Stimulated activated naive B cell treated with anti-CD40 and anti-IgM and Interleukin-4, amounts not matched to agents 10 μg/mL and 1 μg/mL and 100 μg/mL, for 72 hours (primary cell): Measurements from ENCODE around the gene RRBP1.
A peak's percentile ranks its signal among the peaks of the same experiment; 100 is the strongest.

Experiments used
- ATAC-seq, 2 donors: fragments of 150-1000 bp; cut with Tn5 transposase; replicated peaks; 2 replicates each; pipeline ENCODE4 v1.10.0; 2021; ENCODE audit warnings: moderate library complexity in 1 of 2
- DNase-seq: peaks from one replicate; pipeline ENCODE4 v3.0.0; 2021
- H3K27ac Mint-ChIP-seq: one replicate; pipeline ENCODE4 v1.8.0; 2022; ENCODE audit warnings: mild to moderate bottlenecking, mixed read lengths
- H3K27me3 Mint-ChIP-seq, 2 donors: one replicate each; pipeline ENCODE4 v1.8.0; 2022; ENCODE audit warnings: mixed read lengths in 2 of 2
- H3K36me3 Mint-ChIP-seq, 2 donors: one replicate each; pipeline ENCODE4 v1.8.0; 2022; ENCODE audit warnings: mixed read lengths in 2 of 2, mild to moderate bottlenecking in 1 of 2
- H3K4me1 Mint-ChIP-seq, 2 donors: one replicate each; pipeline ENCODE4 v1.8.0; 2022; ENCODE audit warnings: mixed read lengths in 2 of 2, mild to moderate bottlenecking in 1 of 2
- H3K4me3 Mint-ChIP-seq, 2 donors: one replicate each; pipeline ENCODE4 v1.8.0; 2022; ENCODE audit warnings: mild to moderate bottlenecking in 2 of 2, mixed read lengths in 2 of 2, moderate library complexity in 1 of 2
- H3K9me3 Mint-ChIP-seq, 2 donors: one replicate each; pipeline ENCODE4 v1.8.0; 2022; ENCODE audit warnings: mixed read lengths in 2 of 2, mild to moderate bottlenecking in 1 of 2

The RRBP1 gene

DNA sequence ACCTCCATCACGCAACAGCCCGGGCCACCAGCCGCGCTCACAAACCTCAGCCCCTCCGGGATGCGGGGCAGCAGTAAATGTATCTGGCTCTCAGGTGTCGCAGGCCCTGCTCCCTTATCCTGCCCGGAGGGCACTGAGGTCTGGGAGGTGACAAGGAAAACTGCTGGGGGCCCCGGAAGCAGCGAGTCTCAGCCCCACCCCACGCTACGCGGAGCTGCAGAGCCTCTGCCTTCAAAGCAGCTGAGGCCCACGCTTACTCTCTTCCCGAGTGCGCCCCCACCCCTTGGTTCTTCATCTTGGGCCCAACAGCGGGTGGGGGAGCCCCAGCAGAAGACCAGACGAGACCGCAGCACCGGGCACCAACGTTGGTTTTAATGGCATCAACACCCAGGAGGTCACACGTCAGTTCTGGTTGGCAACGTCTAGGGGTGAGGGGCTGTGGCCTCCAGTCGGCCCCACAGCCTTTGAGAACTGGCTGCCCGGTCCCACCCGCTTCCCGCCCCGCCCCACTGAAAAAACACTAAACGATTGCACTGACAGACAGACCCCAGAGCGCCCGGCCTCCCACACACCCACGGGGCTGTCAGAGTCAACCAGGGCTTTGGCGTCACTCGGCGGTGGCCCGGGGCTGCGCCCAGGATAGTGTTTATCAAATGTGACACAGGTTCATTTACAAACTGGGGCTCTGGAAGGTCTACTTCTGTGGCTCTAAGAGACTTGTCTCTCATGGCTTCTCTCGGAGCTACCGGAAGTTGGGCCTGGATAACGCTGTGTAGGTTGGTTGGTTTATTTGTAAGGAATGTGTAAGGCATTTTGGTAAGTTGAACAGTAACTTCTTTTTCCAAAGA, 68.5 kb downstream of the RRBP1 start:
- H3K36me3 Mint-ChIP-seq: peaks cover 14 to 25% of the 10 kb centered on the region in 2 donors
- peaks cover 18 to 23% of the 10 kb centered on the region in 2 donors for H3K4me1 Mint-ChIP-seq
- ATAC-seq (no peak), DNase-seq (no peak)
- H3K27ac Mint-ChIP-seq: no peak overlapping the region
- H3K27me3 Mint-ChIP-seq: no peaks in the 10 kb centered on the region
- no peak overlapping the region for H3K4me3 Mint-ChIP-seq
- no peaks in the 10 kb centered on the region for H3K9me3 Mint-ChIP-seq

DNA sequence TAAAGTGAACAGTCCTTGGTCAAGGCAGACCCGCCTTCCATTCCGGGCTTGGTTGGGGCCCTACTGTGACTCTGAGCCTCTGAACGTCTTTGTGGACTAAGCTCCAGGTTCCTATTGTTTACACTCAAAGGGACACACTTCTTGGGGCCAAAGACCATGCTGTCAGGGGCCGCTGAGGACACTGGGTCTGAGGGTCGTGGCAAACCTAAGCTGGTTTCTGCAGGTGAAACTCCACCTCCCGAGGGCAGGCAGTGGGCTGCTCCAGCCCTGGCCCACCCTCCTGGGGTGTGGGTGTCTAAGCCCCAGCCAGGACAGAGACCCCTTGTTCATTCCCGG, 69.1 kb downstream of the RRBP1 start:
- Mint-ChIP-seq H3K4me1 (peaks cover 18 to 23% of the 10 kb centered on the region in 2 donors), H3K4me3 (no peak overlapping the region), H3K27me3 (no peaks in the 10 kb centered on the region), H3K36me3 (peaks cover 12 to 24% of the 10 kb centered on the region in 2 donors), H3K27ac (no peak overlapping the region), H3K9me3 (no peaks in the 10 kb centered on the region)
- no peak for DNase-seq
- ATAC-seq: no peak

DNA sequence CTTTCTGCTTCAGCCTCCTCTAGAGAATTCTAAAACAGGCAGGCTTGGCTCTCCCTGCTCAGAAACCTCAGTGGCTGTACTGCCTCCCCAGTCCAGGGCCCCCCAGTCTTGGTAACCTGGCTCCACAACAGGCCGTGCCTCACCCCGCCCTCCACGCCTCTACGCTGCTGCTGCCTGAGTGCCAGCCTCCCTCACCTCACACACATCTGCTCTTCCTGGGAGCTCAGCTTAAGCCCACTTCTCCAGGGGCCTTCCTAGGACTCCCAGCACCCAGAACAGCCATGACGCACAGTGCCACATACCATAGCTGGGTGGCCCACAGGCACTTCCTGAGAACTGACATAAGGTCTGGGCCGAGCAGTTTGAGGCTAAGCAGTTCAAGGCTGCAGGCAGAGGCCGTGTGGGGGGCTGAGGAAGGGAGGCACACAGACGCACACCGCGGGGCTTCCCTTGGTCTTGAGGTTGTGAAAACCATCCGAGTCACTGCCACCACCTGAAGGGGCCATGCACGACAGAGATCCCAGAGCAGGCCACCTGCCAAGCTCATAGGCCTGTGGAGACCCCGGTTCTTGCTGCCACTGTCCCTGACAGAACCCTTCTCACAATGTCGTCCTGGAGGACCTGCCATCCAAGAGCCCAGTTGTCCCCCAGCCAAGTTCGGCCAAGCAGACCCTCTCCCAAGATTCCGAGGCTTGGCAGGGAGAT, 69.6 kb downstream of the RRBP1 start:
- ATAC-seq (peak; percentile 45 to 57), DNase-seq (no peak)
- no peaks in the 10 kb centered on the region for H3K27me3 Mint-ChIP-seq
- H3K36me3 Mint-ChIP-seq: peaks cover 14 to 21% of the 10 kb centered on the region in 2 donors
- no peak overlapping the region for H3K4me3 Mint-ChIP-seq
- no peaks in the 10 kb centered on the region for H3K9me3 Mint-ChIP-seq
- H3K4me1 Mint-ChIP-seq: peaks cover 18 to 23% of the 10 kb centered on the region in 2 donors
- H3K27ac Mint-ChIP-seq: peak overlapping the region; percentile 92

GRCh38 chr20:17611540-17612286, 70.3 kb downstream of the RRBP1 start:
- H3K4me3 Mint-ChIP-seq: no peak overlapping the region
- H3K27me3 Mint-ChIP-seq: no peaks in the 10 kb centered on the region
- H3K27ac Mint-ChIP-seq: peak overlapping the region; percentile 62
- H3K36me3 Mint-ChIP-seq: peaks cover 14 to 21% of the 10 kb centered on the region in 2 donors
- no peaks in the 10 kb centered on the region for H3K9me3 Mint-ChIP-seq
- H3K4me1 Mint-ChIP-seq: peaks cover 16 to 23% of the 10 kb centered on the region in 2 donors
- ATAC-seq: peak in 1 of 2 donors; percentile 1
- DNase-seq: no peak

GRCh38 chr20:17611290-17611539, 70.8 kb downstream of the RRBP1 start:
- no peaks in the 10 kb centered on the region for H3K9me3 Mint-ChIP-seq

GRCh38 chr20:17610566-17611289, 71.3 kb downstream of the RRBP1 start:
- no peak overlapping the region for H3K4me3 Mint-ChIP-seq
- no peaks in the 10 kb centered on the region for H3K27me3 Mint-ChIP-seq
- H3K27ac Mint-ChIP-seq: no peak overlapping the region

More at GRCh38 chr20:17611290-17611539, 70.8 kb downstream of the RRBP1 start:
- no peak overlapping the region for H3K4me3 Mint-ChIP-seq
- peaks cover 14 to 21% of the 10 kb centered on the region in 2 donors for H3K36me3 Mint-ChIP-seq
- ATAC-seq (peak; percentile 56 to 61), DNase-seq (no peak)
- H3K4me1 Mint-ChIP-seq: peaks cover 16 to 23% of the 10 kb centered on the region in 2 donors
- no peaks in the 10 kb centered on the region for H3K27me3 Mint-ChIP-seq
- H3K27ac Mint-ChIP-seq: peak overlapping the region; percentile 62

DNA sequence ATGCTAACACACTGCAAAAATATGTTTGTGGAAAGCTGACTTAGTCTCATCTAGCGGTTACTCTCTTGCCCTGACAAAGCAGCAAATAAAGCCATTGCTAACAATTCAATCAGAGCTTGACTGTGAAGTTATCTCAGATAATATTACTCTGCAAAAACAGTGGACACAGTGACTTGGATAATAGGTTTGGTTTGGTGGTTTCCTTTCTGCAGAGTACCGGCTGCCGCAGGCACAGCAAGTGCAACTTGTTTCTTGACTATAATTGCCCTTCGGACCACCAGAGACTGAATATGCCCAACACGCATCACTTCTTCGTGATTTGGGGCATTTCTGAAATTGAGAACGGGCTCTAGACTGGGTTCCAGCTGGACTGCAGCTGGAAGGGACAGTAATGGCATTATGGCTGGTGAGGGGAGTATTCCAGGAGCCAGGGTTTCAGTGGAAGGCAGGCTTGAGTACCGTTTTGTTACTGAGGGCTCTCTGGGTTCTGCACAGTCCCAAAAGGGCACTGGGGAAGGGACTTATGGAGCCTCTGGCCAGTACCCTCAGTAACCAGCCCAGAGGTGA, 72.1 kb downstream of the RRBP1 start:
- Mint-ChIP-seq H3K27ac (peak overlapping the region; percentile 14), H3K36me3 (peaks cover 16 to 22% of the 10 kb centered on the region in 2 donors), H3K4me1 (peaks cover 14 to 23% of the 10 kb centered on the region in 2 donors), H3K9me3 (no peaks in the 10 kb centered on the region), H3K27me3 (no peaks in the 10 kb centered on the region), H3K4me3 (no peak overlapping the region)
- DNase-seq (no peak), ATAC-seq (no peak)

More at GRCh38 chr20:17610566-17611289, 71.3 kb downstream of the RRBP1 start:
- Mint-ChIP-seq H3K9me3 (no peaks in the 10 kb centered on the region), H3K4me1 (peaks cover 14 to 23% of the 10 kb centered on the region in 2 donors), H3K36me3 (peaks cover 14 to 21% of the 10 kb centered on the region in 2 donors)
- ATAC-seq (peak; percentile 42 to 49), DNase-seq (no peak)

DNA sequence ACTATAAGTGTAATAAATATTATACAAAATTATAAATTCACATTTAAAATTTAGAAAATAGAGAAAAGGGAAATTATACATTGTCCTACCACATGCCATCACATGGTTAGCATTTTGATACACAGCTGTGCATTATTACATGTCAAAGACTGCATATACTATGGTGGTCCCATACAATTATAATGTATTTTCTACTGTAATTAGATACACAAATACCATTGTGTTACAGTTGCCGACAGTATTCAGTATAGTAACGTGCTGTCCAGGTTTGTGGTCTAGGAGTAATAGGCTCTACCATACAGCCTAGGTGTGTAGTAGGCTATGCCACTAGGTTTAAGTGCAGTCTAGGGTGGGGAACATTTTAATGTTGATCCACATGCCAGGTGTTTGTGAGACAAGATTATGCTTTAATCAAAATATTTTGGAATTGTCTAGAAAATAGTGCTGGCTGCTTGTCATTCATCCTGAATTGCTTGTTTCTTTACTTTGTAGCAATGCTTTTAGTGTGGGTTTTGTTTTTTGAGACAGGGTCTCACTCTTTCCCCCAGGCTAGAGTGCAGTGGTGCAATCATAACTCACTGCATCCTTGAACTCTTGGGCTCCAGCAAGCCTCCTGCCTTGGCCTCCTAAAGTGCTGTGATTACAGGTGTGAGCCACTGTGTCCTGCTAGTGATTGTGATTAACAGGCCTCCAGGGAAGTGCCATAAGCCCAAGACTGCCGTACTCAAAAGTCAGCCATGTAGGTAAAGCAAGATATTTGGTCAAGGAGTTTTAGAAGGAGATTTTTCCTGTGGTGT, 73.1 kb downstream of the RRBP1 start:
- H3K9me3 Mint-ChIP-seq: no peaks in the 10 kb centered on the region
- H3K4me3 Mint-ChIP-seq: no peak overlapping the region
- no peak overlapping the region for H3K27ac Mint-ChIP-seq
- peaks cover 14 to 23% of the 10 kb centered on the region in 2 donors for H3K4me1 Mint-ChIP-seq
- DNase-seq: no peak
- no peak for ATAC-seq
- no peaks in the 10 kb centered on the region for H3K27me3 Mint-ChIP-seq
- peaks cover 11 to 17% of the 10 kb centered on the region in 2 donors for H3K36me3 Mint-ChIP-seq

GRCh38 chr20:17606001-17606400, 76.0 kb downstream of the RRBP1 start:
- Mint-ChIP-seq H3K4me3 (no peak overlapping the region), H3K36me3 (peaks cover 10 to 14% of the 10 kb centered on the region in 2 donors), H3K27ac (no peak overlapping the region), H3K27me3 (no peaks in the 10 kb centered on the region), H3K4me1 (peaks cover 10 to 13% of the 10 kb centered on the region in 2 donors), H3K9me3 (no peaks in the 10 kb centered on the region)
- ATAC-seq (no peak), DNase-seq (no peak)

DNA sequence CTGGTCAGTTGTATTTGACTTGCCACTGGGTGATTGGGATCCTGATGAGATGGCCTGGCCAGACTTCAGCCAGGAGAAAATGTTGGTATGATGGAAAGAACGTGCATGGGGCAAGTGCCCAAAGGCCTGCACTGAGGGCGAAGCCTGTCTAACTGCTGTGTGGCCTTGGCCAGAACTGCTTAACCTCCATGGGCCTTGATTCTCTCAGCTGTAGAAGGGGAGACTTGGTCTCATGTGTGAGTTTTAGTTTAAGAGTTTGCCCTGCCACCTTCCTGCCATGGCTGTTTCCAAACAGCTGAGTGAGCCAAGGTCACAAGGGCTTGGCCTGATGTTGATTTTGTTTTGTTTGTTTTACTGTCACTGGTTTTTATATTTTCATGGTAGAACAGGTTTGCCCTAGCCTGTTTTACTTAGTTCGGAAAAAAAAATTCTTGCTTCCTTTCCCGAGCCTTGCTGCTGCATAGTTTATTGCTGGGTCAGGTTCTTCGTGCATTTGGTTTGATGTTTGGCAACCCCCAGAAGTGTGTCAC, 76.8 kb downstream of the RRBP1 start:
- no peaks in the 10 kb centered on the region for H3K9me3 Mint-ChIP-seq
- no peak for ATAC-seq
- no peak for DNase-seq
- H3K27ac Mint-ChIP-seq: no peak overlapping the region
- no peaks in the 10 kb centered on the region for H3K27me3 Mint-ChIP-seq
- peaks cover 5% of the 10 kb centered on the region in 2 donors for H3K4me1 Mint-ChIP-seq
- no peak overlapping the region for H3K4me3 Mint-ChIP-seq
- H3K36me3 Mint-ChIP-seq: peaks cover 14 to 18% of the 10 kb centered on the region in 2 donors

DNA sequence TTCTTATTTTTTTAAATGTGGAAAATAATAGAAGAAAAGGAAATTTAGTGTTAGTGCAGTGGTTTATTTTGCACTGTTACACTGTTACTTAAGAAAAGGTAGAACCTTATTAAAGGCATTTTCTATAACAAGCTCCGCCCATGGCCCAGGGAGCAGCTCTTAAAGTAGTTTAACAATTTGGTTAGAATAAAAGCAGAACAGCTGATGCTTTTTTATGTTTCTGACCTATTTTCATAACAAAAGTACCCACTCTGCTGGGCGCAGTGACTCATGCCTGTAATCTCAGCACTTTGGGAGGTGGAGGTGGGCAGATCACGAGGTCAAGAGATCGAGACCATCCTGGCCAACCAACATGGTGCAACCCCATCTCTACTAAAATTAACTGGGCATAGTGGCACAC, 79.5 kb downstream of the RRBP1 start:
- DNase-seq (no peak), ATAC-seq (no peak)
- no peak overlapping the region for H3K27ac Mint-ChIP-seq
- H3K4me3 Mint-ChIP-seq: no peak overlapping the region
- H3K4me1 Mint-ChIP-seq: peaks cover 3 to 5% of the 10 kb centered on the region in 2 donors
- peaks cover 0 to 1% of the 10 kb centered on the region in 2 donors for H3K9me3 Mint-ChIP-seq
- no peaks in the 10 kb centered on the region for H3K27me3 Mint-ChIP-seq
- H3K36me3 Mint-ChIP-seq: peaks cover 12 to 14% of the 10 kb centered on the region in 2 donors

GRCh38 chr20:17601957-17602356, 80.1 kb downstream of the RRBP1 start:
- peaks cover 3 to 5% of the 10 kb centered on the region in 2 donors for H3K4me1 Mint-ChIP-seq
- no peak overlapping the region for H3K4me3 Mint-ChIP-seq
- ATAC-seq (no peak), DNase-seq (no peak)
- H3K9me3 Mint-ChIP-seq: peaks cover 0 to 1% of the 10 kb centered on the region in 2 donors
- no peak overlapping the region for H3K27ac Mint-ChIP-seq
- H3K36me3 Mint-ChIP-seq: peaks cover 12 to 16% of the 10 kb centered on the region in 2 donors
- no peaks in the 10 kb centered on the region for H3K27me3 Mint-ChIP-seq
